ENCODE data around the gene ATG101.

DNA sequence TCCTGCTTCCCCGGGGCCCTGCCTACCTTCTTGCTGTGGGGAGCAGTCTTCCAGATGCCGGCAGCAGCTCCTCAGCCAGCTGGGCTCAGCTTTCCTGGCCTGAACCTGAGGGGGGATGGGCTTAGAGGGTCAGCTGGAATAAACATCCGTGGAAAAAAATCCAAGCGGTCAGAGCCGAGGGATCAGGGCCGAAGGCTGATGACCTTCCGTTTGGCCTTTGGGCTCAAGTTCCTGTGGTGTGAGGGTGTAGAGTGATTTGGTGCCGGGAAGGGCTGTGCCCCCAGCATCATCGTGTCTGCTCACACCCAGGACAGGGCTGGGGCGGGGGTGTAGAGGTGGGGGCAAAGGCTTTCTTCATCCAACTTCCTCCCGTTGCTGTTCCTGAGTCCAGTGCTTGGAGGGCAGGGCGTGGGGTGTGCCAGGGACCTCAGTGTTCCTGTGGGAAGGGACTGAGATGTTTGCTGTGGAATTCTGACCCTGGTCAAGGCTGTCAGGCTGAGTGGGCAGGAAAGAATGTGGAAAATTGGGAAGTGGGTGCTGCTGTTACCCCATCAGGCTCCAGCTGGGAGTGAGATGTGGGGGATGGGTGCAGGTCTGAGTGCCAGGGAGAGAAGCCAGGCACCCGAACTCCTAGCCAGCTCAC lies 12.4 kb downstream of the ATG101 start:
- no peak for TF ChIP-seq POLR2A (IDR thresholded peaks at IDR 0.05)
- TF ChIP-seq, protein P1, sequence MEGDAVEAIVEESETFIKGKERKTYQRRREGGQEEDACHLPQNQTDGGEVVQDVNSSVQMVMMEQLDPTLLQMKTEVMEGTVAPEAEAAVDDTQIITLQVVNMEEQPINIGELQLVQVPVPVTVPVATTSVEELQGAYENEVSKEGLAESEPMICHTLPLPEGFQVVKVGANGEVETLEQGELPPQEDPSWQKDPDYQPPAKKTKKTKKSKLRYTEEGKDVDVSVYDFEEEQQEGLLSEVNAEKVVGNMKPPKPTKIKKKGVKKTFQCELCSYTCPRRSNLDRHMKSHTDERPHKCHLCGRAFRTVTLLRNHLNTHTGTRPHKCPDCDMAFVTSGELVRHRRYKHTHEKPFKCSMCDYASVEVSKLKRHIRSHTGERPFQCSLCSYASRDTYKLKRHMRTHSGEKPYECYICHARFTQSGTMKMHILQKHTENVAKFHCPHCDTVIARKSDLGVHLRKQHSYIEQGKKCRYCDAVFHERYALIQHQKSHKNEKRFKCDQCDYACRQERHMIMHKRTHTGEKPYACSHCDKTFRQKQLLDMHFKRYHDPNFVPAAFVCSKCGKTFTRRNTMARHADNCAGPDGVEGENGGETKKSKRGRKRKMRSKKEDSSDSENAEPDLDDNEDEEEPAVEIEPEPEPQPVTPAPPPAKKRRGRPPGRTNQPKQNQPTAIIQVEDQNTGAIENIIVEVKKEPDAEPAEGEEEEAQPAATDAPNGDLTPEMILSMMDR (IDR thresholded peaks at IDR 0.05): no peak
- no peak for TF ChIP-seq POLR2AphosphoS5 (IDR thresholded peaks at IDR 0.05)
- no peak for TF ChIP-seq EP300 (IDR thresholded peaks at IDR 0.05)

Measured in suprapubic skin (tissue), 4 donors.